ENCODE data around the gene SLC27A5. TPM values are rescaled to one million over a fixed set of nuclear protein-coding genes. Genes with fewer than 3 reads are reported as not detected.
"Not testable (repeated sequence)": the region's sequence is repeated elsewhere in the genome, so short reads cannot be mapped to it uniquely, and the experiment has no call there.

Gene SLC27A5
- total RNA-seq, 2 donors from 2014 or later, result 7.1 to 8.5 TPM

DNA sequence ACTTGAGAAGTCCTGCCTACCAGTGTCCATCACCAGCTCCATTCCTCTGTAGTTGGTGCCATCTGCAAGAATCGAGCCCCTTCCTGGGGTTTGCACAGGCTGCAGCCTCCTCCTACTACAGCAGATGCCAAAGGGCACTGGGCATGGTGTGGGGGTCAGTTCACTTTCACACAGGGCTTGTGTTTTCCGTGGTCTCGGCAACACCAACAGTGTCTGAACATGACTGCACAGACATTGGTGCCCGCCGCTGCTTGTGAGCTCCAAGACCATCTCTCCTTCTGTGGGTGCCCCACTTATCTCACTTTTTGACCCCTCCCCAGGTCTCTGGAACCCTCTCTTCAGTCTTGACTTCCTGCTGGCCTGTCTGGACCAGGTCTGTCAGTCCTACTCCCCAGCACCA, 20.4 kb downstream of the SLC27A5 start:
- ATAC-seq (ENCODE audit: insufficient number of reproducible peaks, low FRiP score, low read depth), result no peak
- Histone ChIP-seq H3K4me3 (no peak overlapping the region), H3K27ac (no peak overlapping the region), H3K9me3 (no peaks in the 10 kb centered on the region), H3K4me1 (ENCODE audit: control insufficient read depth in 1 of 2, low read depth in 2 of 2) (no peaks in the 10 kb centered on the region), H3K36me3 (no peaks in the 10 kb centered on the region), H3K27me3 (replicated peaks; ENCODE audit: insufficient read depth) (no peaks in the 10 kb centered on the region)
- no peak for DNase-seq (ENCODE audit: low spot score)
- TF ChIP-seq CTCF (IDR thresholded peaks at IDR 0.05), result no peak

DNA sequence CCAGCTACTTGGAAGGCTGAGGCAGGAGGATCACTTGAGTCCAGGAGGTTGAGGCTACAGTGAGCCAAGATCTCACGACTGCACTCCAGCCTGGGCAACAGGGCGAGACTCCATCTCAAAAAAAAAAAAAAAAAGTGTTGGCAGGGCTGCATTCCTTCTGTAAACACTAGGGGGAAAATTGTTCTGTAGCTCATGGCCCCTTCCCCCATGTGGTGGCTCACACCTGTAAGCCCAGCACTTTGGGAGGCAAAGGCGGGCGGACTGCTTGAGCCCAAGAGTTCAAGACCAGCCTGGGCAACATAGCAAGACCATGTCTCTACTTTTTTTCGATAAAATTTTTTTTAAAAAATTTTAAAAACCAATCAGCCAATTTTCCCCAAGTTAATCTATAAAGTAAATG, 27.4 kb downstream of the SLC27A5 start:
- Histone ChIP-seq H3K4me1 (ENCODE audit: control insufficient read depth in 1 of 2, low read depth in 2 of 2) (peaks cover 3 to 15% of the 10 kb centered on the region in 2 donors), H3K36me3 (peaks cover 17% of the 10 kb centered on the region), H3K27ac (peak overlapping the region; percentile 66 to 76)
- not testable (repeated sequence) for ATAC-seq (ENCODE audit: insufficient number of reproducible peaks, low FRiP score, low read depth); H3K27me3 ChIP-seq (replicated peaks; ENCODE audit: insufficient read depth); H3K9me3 ChIP-seq; DNase-seq (ENCODE audit: low spot score); H3K4me3 ChIP-seq

- ATAC-seq (ENCODE audit: insufficient number of reproducible peaks, low FRiP score, low read depth) (peak; percentile 54), DNase-seq (ENCODE audit: low spot score) (no peak)
- peak overlapping the region; percentile 66 to 76 for H3K27ac ChIP-seq
- H3K9me3 ChIP-seq, result no peaks in the 10 kb centered on the region
- no peak for TF ChIP-seq CTCF (IDR thresholded peaks at IDR 0.05)
- H3K4me1 ChIP-seq (ENCODE audit: control insufficient read depth in 1 of 2, low read depth in 2 of 2), result peaks cover 3 to 15% of the 10 kb centered on the region in 2 donors
- H3K4me3 ChIP-seq, result no peak overlapping the region
- H3K36me3 ChIP-seq, result peaks cover 21% of the 10 kb centered on the region
- H3K27me3 ChIP-seq (replicated peaks; ENCODE audit: insufficient read depth), result no peaks in the 10 kb centered on the region
These were observed 28.0 kb downstream of the SLC27A5 start for GRCh38 chr19:58483776-58484175.

DNA sequence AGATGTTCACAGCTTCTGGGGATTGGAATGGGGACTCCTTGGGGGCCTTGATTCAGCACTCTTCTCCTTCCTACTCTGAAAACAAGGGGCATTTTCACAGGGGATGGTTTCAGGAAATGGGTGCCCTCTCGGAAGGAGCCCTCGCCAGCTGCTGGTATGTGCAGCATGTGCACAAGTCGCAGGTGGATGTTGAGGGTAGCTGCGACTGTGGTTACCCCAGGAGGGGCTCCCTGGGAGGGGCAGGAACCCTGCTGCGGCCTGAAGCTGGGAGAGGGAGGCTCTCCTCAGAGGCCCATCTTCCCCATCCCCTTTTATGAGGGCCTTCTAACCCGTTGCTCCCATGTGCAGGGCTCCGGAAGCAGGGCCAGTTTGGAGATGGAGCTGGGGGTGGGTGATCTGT, 29.4 kb downstream of the SLC27A5 start:
- no peak for TF ChIP-seq CTCF (IDR thresholded peaks at IDR 0.05)
- peaks cover 3 to 18% of the 10 kb centered on the region in 2 donors for H3K4me1 ChIP-seq (ENCODE audit: control insufficient read depth in 1 of 2, low read depth in 2 of 2)
- H3K4me3 ChIP-seq, result no peak overlapping the region
- no peak overlapping the region for H3K27ac ChIP-seq
- ATAC-seq (ENCODE audit: insufficient number of reproducible peaks, low FRiP score, low read depth) (no peak), DNase-seq (ENCODE audit: low spot score) (no peak)
- H3K9me3 ChIP-seq, result no peaks in the 10 kb centered on the region
- H3K27me3 ChIP-seq (replicated peaks; ENCODE audit: insufficient read depth), result no peaks in the 10 kb centered on the region
- peaks cover 21% of the 10 kb centered on the region for H3K36me3 ChIP-seq

DNA sequence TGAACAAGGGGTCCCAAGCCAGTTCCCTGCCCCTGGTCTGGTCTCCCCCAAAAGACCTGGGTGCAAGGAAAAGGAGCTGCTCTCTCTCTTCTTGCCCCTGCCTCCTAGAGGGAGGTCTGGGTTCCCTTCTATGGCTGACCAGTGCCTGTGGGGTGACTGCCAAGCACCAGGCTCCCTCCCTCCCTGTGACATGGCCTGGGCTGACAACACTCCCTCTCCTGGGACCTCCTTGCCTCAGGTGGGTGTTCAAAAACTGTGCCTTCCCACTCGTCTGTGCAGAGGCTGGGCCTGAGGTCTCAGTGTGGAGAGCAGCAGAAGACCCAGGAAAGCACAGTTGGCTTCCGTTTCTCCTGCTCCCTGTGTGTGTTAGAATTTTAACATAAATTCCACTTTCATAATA, 31.0 kb downstream of the SLC27A5 start:
- Histone ChIP-seq H3K27me3 (replicated peaks; ENCODE audit: insufficient read depth) (no peaks in the 10 kb centered on the region), H3K36me3 (peaks cover 21% of the 10 kb centered on the region), H3K4me1 (ENCODE audit: control insufficient read depth in 1 of 2, low read depth in 2 of 2) (peaks cover 6 to 27% of the 10 kb centered on the region in 2 donors), H3K4me3 (no peak overlapping the region), H3K9me3 (no peaks in the 10 kb centered on the region), H3K27ac (no peak overlapping the region)
- DNase-seq (ENCODE audit: low spot score) (no peak), ATAC-seq (ENCODE audit: insufficient number of reproducible peaks, low FRiP score, low read depth) (no peak)
- TF ChIP-seq CTCF (IDR thresholded peaks at IDR 0.05), result no peak

DNA sequence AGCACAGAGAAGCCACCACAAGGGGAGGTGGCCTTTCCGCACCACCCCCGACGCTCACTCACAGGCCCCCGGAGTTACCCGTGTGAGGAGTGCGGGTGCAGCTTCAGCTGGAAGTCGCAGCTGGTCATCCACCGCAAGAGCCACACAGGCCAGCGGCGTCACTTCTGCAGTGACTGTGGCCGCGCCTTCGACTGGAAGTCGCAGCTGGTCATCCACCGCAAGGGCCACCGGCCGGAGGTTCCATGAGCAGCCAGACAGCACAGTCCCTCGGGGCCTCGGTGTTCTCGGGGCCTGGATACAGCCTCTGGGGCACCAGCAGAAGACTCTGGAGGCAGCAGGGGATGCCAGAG, 31.3 kb downstream of the SLC27A5 start:
- no peak for TF ChIP-seq CTCF (IDR thresholded peaks at IDR 0.05)
- H3K36me3 ChIP-seq, result peaks cover 21% of the 10 kb centered on the region

More for the DNA sequence above, 31.3 kb downstream of the SLC27A5 start:
- Histone ChIP-seq H3K4me1 (ENCODE audit: control insufficient read depth in 1 of 2, low read depth in 2 of 2) (peaks cover 6 to 27% of the 10 kb centered on the region in 2 donors), H3K9me3 (no peaks in the 10 kb centered on the region), H3K27me3 (replicated peaks; ENCODE audit: insufficient read depth) (no peaks in the 10 kb centered on the region), H3K4me3 (no peak overlapping the region), H3K27ac (no peak overlapping the region)
- ATAC-seq (ENCODE audit: insufficient number of reproducible peaks, low FRiP score, low read depth), result no peak
- no peak for DNase-seq (ENCODE audit: low spot score)

Measured in thoracic aorta (tissue), 2 donors.